Kidney tubule cell (primary cell): ENCODE results near the gene ESRRB.

Experiments used
- DNase-seq: peaks from one replicate; pipeline ENCODE4 v3.0.0-alpha.2; 2018; ENCODE audit warnings: low spot score

ESRRB gene

DNA sequence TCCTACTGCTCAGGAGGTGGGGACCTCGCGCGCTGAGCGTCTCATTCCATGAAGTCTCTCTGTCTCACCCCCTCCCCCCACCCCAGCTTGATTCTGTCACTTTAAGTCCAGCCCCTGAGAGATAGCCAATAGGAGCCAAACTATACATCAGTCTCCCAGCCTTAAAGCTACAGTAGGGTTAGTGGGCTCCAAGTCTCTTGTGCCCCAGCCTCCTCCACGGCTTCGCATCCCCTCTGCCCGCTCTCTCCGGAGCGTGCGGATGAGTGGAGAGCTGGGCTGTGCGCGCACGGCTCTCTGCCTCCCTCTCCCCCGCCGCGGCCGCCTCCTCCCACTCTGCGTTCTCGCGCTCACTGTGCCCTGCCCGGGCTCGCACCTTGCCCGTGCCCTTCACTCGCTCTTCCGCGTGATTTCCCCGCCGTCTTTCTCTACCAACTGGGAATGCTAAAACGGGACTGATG, at the start of gene ESRRB:
TSS of gene ESRRB (plus strand) at position 191 of the 458 bp plus-strand sequence. CDS start at position 456, 265 bp downstream.
- peak; percentile 8 for DNase-seq

DNA sequence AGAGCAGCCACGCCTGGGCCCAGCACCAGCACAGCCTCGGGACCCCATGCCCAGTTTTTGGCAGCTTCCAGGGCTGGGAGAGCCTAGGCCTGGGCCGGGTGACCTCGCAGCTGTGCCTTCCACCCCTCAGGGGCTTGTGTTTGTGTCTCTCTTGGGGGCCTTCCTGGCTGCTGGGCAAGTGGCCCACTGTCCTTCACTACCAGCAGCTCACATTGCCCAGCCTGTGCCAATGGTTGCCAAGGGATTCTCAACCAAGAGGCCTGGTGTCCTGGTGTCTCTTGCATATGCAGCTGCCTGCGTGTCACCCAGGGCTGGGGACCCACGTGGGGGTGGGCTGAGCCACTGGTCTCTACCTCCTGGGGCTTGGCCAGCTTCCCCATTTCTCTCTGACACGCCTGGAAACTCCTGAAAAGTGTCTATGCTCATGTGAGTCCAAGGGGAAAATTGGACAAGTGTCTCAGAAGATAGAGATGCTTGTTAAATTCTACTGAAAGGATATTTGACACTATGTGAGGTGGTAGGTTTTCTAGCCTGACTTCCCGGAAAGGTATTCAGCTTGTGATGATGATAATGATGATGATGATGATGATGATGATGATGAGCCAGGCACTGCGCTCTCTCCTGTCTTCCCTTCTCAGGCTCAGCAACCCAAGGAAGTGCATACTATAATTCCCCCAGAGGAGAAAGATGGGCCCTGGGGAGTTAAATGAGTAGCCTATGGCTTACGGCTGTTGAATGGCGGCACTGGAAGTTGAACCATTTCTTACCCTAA, 48.8 kb upstream of the ESRRB start:
- DNase-seq = no peak

DNA sequence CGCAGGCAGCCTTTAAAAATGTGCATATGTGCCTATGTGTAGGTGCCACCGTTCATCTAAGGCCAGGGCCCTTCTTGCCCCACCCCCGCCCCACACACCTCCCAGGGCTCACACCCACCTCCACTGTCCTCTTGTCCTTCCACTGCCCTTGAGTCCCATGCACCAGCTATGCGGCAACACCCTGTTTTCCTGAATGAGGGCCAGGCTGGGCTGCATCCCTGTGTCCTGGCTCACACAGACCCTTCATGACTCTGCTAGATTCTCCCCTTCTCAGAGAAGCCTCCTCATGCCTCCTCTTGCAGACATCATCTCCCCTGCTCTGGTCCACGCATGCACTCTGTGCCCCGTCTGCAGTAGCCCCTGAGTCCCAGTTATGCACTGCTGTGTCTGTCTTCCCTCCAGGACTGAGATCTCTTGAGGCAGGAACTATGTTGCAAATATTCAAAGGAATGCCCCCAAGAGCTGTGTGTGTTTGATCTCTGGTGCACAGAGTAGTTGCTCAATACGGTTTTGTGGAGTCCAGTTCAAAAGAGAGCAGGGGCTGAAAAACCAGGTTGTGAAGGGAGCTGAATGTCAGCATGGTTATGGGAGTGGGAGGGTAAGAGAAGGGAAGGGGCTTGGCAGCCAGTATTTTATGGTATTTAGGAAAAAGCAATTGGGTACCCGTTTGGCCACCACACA, 47.3 kb upstream of the ESRRB start:
- no peak for DNase-seq

DNA sequence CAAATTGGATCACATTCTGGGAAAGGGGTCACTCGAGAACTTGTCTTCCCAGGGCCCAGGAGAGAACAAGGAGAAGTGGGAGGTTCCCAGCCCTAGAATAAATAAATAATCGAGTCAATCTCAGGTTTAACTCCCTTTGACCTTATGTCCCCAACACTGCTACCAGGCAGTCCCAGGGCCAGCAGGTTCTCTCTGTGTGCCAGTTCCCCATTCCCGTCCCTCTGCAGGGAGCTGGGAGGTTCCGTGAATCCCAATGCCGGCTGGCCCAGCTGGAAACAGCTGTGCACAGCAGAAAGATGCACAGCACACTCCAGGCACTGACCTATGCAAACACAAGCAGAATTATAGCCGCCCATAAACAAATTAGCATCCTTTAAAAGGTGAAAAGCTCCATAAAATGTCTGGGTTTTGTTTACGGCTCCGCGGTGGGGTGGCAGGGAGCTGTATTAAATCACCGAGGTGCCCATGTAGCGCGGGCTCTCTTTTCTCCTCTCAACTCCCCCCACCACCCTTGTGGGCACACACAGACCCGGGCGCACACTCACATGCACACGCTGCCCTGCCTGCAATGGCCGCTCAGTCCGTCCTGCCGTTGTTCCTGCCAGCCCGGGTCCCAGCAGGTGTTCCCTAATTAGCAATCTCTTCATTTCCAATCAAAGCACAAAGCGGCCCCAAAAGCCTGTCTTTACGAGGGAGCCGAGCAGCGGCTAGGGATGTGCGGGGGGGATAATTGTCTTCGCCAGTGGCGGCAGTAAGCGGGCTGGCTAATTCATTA, 46.6 kb upstream of the ESRRB start:
- no peak for DNase-seq

DNA sequence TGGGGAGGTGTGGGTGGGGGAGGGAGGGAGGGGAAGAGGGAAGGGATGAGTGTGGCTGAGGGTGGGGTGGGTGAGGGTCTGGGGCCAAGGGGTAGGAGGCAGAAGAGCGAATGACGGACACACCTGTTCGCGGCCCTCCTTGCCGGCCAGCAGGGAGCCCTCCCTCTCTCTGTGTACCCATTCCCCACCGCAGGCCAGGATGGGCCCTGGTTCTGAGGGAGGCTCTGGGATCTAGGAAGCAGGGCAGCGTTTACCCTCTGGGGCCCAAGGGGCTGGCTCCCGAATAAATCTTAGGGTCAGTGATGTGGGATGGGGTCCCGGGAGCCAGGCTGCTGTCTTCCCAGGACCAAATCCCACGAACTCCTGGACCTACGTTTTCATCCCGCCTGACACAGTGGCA, 46.0 kb upstream of the ESRRB start:
- no peak for DNase-seq

DNA sequence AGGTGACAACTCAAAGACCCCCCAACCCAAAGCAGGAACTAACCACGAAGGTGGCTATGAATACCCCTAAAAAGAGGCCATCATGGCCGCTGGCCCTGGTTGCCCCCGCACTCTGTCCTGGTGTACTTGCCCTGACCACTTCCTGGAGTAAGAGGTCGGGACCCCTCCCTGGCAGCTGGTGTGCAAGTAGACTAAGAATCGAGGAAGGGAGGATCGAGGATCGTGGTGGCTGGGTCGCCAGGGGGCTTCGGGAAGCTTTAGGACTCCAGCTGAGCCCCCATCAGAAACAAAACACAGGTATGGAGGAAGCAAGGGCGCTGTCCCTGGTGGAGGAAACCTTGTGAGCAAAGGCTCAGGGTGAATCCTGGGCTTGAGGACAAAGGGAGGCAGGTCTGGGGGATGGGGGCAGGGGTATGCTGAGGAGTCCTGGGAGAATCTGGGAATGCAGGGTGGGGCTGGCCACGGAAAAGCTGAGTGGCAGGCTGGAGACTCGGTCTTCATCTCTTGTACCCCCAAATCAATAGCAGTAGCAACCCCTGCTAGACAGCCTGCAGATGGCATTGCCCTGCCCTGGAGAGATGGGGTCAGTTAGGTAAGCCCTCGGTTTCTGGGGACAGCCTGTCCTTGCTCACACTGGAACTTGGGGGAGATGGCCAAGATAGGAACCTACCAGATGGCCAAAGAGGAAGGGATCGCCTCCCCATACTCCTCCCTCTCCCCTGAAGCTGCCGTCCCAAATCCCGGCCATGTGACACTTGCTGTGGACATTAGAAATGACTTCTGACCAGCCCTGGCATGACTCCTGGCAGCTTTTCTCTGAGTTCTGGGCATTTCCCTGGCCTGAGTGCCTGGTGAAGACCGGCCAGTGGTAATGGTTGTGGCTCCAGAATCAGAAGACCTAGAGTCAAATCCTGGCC, 45.3 kb upstream of the ESRRB start:
- DNase-seq = no peak

DNA sequence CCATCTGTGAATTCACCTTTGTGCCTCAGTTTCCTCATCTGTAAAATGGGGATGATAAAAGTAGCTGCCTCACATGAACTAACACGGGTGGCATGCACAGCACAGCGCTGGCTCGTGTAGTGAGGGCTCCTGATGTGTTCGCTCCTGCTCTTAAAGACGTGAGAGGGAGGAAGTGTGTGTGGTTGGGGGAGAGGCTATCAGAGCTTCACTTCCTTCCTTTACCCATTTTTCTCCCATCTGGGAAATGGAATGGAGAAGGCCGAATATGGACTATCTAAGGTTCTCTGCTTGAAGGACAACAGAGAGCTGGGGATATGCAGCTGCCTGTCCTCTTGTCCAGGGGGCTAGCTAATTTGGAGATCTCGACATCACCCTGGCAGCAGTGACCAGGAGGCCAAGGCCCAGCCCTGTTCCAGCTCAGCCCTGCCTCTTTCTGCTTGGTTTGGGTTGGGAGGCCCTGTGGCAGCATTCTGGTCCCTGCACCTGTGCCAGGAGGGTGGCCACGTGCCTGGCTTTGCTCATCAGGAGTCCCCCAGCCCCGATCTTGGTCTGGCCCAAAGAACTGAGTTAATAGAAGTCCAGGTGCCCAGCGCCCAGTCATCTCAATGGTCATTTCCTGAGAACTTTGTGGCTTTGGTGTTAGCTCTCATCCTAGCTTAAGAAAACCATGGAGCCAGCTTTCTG, 44.5 kb upstream of the ESRRB start:
- no peak for DNase-seq

DNA sequence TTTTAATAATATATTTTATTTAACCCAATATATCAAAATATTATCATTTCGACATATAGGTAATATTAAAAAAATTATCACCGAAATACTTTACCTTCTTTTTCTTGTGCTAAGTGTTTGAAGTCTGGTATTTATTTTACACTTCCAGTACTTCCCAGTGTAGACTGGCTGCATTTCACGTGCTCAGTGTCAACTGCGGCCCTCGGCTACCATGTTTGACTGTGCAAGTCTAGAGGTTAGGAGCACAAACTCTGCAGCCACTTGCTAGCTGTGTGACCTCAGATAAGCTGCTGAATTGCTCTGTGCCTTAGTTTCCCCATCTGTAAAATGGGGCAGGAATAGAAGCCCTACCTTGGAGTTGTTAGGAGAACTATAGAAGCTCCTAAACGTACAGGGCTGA, 42.3 kb upstream of the ESRRB start:
- DNase-seq = no peak

DNA sequence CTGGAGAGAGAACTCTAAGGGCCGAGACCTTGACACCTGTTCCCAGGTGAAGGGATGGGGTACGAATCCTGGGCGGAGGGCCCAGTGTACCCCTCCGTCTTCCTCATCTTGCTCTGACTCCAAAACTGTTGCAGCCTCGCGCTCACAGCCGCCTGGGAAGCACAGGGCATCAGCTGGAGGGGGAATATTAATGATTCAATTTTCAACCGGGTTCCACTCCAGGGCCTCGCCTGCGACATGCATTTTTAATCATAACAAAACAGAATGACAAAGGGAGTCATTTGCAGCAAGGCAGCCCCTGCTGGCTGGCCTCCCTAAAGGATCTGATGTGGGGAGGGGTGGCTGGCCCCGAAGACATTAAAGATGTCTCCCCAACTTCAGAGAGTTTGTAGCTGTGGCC, 41.6 kb upstream of the ESRRB start:
- no peak for DNase-seq

DNA sequence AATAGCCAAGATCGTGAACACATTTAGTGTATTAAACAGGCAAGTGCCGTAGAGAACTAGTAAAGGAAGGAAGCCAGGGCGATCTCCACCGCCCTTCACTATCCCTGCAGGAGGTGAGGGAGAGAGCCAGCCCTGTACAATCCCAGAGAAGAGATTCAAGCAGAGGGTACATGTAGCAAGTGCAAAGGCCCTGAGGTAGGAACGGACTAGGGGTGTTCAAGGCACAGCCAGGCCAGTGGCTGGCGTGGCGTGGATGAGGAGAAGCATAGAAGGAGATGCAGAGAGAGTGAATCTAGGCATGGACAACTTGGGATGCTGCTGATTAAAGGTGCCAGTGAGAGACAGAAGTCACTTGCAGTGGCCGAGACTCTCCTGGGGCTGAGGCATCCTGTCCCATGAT, 39.1 kb upstream of the ESRRB start:
- DNase-seq = no peak

DNA sequence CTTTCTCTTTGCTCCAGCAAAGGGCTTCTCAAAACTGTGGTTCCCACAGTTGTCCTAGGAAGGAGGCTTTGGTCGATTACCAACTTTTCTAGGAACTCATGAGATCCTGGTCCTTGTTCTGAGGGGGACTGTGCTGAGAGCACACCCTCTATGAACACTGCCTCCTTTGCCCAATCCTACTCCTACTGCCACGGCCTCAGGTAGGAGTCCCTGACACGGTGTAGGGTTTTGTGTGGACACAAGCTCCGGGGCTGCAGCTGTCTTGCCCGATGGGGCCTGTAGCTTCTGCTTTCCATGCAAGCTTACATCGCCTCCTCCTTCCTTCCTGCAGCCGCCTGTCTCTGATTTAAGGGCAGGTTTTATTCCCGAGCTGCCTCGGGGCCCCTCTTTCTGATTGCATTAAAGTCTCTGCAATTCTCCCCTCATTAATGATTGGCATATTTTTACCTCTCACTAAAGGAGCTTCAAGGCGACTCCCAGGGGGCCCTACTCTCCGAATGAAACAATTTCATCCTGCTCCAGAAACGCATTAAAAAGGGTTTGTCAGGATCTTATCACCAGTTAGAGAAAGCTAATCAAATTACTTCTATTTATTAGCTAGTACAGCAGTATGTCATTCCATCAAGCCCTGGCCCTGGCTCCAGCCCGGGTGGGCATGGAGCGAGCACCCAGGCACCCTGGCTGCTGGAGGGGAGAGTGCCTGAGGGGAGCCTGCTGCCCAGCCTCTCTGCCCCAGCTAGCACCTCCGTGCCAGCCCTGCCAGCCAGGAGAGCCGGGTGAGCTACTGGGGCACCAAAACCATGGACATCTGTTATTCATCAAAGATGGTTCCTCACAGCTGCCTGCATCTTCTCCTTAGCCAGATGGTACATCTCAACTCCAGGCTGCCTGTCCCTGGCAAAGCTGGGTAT, 38.0 kb upstream of the ESRRB start:
- peak; percentile 16 for DNase-seq

GRCh38 chr14:76339728-76340615, 36.0 kb upstream of the ESRRB start:
- DNase-seq = no peak

GRCh38 chr14:76343386-76343785, 32.6 kb upstream of the ESRRB start:
- no peak for DNase-seq

DNA sequence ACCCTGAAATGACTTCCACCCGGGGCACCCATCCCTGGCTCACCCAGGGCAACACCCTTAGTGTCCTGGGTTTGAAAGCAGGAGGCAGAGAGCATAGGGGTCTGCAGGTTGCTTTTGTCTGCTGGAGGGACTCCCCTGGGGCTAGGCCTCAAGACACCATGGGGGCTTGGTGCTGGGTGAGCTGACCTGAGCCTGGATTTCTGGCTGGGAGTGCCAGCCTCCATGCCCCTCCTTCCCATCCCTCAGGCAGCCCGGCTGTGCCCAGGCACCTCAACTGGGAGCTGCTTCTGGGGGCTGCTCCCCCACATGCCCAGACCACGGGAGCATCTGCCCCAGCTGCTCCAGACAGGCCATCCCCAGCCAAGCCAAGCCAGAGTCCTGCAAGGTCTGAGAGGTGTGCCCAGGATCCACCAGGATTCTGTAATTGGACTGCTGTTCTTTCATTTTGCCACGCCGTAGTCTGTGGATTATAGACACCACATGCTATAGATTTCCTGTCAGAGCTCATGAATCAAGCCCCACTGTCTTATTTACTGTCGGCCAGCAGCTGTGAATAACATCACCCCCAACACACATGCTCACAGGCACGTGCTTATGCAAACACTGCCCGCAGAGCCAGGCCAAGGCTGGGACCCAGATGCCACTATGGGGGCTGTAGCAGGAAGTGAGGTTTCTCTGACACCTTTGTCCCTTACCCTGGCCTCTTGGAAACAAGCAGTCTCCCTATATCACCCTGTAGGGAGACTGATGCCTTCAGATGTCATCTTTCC, 29.4 kb upstream of the ESRRB start:
- no peak for DNase-seq

DNA sequence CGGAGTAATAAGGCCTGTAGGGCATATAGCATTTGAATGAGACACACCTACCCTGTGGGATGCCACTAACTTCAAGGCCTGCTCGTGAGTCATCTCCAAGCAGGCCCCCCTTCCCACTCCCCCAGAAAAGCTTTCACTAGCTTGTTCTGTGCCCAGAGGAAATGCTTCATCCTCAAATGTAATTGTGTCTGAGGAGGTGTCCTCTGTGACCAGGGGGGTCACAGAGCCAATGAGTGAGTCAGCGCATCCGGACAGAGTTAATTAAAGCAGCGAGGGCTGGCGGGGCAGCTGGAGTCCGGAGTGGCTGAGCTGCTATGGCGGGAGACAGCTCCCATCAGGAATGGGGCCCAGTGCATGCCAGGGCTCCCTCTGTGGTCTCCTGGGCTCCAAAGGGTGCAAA, 27.0 kb upstream of the ESRRB start:
- DNase-seq = peak; percentile 62

DNA sequence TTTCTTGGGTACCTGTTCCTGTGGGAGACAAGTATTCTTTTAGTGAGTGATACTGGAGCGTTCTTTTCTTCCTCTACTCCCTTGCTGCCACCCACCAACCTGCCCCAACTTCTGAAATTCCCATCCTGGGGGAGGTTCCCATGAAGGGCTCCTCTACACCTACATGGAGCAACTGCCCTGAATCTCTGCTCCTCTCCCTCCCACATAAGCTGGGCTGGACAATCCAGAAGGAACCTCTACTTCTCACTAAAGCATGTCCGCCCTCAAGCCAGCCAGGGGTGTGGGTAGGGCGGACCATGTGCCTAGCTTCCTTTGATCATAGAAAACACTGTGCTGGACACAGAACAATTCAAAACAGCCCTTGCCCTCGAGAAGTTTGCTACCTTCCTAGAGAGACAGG, 25.9 kb upstream of the ESRRB start:
- no peak for DNase-seq

DNA sequence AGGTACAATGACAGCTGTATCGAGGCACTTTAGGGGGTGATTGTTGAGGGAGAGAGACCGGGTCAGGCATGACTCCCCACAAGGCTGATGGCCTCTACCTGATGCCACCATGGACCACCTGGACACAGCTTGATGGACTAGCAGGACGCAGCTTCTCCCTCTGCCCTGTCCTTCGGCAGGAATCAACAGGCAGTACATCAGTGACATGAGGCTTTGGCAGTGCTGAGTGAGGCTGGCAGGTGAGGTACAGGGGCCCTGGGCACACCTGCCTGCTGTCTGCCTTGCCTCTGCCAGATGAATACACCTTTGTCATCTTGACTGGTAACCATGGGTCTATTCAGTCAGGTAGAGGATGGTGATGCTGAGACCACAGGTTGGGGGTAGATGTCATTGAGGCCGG, 25.3 kb upstream of the ESRRB start:
- DNase-seq = no peak

- DNase-seq = no peak
Observed at GRCh38 chr14:76351941-76352340, 24.0 kb upstream of the ESRRB start.
